RWPE1 (cell line): Measurements from ENCODE around the gene RC3H2.
"Not testable (repeated sequence)": the region's sequence is repeated elsewhere in the genome, so short reads cannot be mapped to it uniquely, and the experiment has no call there.

ENCODE experiments used
- CTCF ChIA-PET: fragments of 350-600 bp; sonication (Branson Sonifier 250); formaldehyde crosslinking; extraction: SDS; loops from one replicate; lab custom pipeline; 2021; lab: Yijun Ruan, JAX
- POLR2A ChIA-PET: fragments of 400-600 bp; formaldehyde crosslinking; extraction: SDS; loops from one replicate; lab custom pipeline; 2020; ENCODE audit warnings: antibody characterized with exemption; ENCODE audit not compliant: low non-redundant PET; lab: Yijun Ruan, JAX
- DNase-seq: peaks from one replicate; pipeline ENCODE4 v3.0.0; 2012; ENCODE audit warnings: low spot score
- H3K27ac ChIP-seq: fragments of 450-650 bp; 2 replicates; pipeline ENCODE4 v1.5.1; 2017
- CTCF ChIP-seq: fragments of 450-650 bp; conservative IDR thresholded peaks from 2 replicates; pipeline ENCODE4 v1.5.1; 2017; ENCODE audit warnings: low read depth, mild to moderate bottlenecking

RC3H2 gene

GRCh38 chr9:122814545-122814944, 90.6 kb downstream of the RC3H2 start:
- TF ChIP-seq CTCF = no peak
- no peak for DNase-seq
- ChIA-PET CTCF (interaction anchor here (1.0 kb wide), 1 partner anchor 316 kb away, joined by 3 read pairs; no protein-coding TSS in a partner anchor), POLR2A (no interaction called here)
- no peak overlapping the region for H3K27ac ChIP-seq

DNA sequence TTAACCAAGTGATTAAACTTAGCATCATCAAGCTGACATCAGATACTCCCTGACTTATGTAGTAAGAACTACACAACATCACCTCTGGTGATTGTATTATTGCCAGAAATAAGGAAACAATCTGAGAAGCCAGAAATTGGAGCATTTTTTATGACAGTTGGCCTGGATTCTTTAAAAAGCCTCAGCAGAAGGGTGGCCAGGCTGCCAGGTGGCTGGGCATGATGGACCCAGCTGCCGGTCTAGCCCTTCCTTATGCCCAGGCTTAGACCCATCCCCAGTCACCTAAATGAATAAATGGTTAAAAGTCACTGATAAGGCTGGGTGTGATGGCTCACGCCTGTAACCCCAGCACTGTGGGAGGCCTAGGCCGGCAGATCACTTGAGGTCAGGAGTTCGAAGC, 92.4 kb downstream of the RC3H2 start:
- TF ChIP-seq CTCF = no peak
- POLR2A ChIA-PET = no interaction called here
- DNase-seq = no peak
- no peak overlapping the region for H3K27ac ChIP-seq
- CTCF ChIA-PET = interaction anchor here (0.7 to 1.7 kb wide), 3 partner anchors 314 to 725 kb away, joined by 5 to 8 read pairs (median 7); no protein-coding TSS in a partner anchor

DNA sequence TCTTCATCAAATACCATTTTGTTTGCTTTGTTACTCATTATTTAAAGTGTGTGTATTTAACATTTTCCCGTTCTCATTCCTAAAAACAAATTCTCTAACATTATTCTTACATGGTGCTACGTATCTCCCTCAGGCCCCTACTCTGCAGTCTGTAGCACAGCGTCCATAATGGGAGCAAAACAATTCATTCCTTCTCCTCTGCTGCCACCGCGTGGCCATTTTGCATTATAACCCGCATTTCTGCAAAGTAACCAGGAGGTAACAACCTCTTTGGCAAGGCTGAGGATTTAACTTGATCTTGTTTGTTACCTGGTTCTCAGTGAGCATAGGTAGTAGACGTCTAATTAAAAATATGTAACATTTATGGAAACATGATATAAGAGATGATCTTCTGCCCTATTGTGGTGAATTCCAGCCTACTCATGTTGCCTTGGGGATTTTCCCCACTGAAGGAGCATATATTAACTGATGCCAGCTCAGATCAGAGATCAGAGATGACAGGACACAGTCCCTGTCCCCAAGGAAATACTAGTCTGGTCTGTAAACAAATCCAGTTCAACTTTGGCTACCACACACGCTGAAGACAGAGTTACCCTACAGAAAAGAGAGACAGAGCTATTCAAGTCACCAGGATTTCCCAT, 94.7 kb downstream of the RC3H2 start:
- ChIA-PET POLR2A (no interaction called here), CTCF (interaction anchor here (0.6 to 2.4 kb wide), 7 partner anchors 178 to 715 kb away, joined by 3 to 21 read pairs (median 4); no protein-coding TSS in a partner anchor)
- peak; percentile 89 for TF ChIP-seq CTCF
- peak; percentile 89 for DNase-seq
- H3K27ac ChIP-seq = no peak overlapping the region

- CTCF ChIA-PET = interaction anchor here (0.6 to 2.4 kb wide), 4 partner anchors 310 to 683 kb away, joined by 3 to 21 read pairs (median 7); no protein-coding TSS in a partner anchor
- POLR2A ChIA-PET, DNase-seq, H3K27ac ChIP-seq: not testable (repeated sequence)
These were observed 95.9 kb downstream of the RC3H2 start for GRCh38 chr9:122809261-122809660.

GRCh38 chr9:122808141-122808540, 97.0 kb downstream of the RC3H2 start:
- no peak for TF ChIP-seq CTCF
- POLR2A ChIA-PET = no interaction called here
- no peak for DNase-seq
- CTCF ChIA-PET = interaction anchor here (0.6 to 1.5 kb wide), 3 partner anchors 18 to 344 kb away, joined by 3 to 5 read pairs (median 4); no protein-coding TSS in a partner anchor
- no peak overlapping the region for H3K27ac ChIP-seq

DNA sequence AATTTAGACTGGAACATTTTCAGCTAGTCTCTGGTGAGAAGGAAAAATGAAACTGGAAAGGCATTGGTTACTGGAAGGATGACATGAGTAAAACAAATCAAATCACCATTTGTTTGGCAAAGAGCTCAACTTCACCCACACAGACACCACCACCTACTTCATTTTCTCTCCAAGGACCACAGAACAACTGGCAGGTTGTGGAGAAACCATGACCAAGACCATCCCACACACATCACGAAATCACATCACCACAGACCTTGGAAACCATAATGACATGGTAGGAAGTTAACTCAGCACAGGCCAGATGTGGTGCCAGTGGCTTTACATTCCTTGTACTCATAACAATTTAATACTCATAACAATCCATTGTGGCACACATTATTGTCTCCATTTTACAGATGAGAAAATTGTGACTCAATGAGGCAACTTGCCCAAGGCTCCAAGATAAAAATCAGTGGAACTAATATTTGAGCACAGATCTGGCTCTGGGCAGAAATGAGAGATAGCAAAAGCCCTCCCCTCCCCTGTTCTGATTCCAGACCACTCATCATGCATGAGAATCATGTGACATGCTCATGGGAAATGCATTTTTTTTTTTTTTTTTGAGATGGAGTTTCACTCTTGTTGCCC, 97.8 kb downstream of the RC3H2 start:
- ChIA-PET POLR2A (no interaction called here), CTCF (interaction anchor here (1.0 to 1.5 kb wide), 3 partner anchors 309 to 708 kb away, joined by 3 to 5 read pairs (median 3); no protein-coding TSS in a partner anchor)
- no peak overlapping the region for H3K27ac ChIP-seq
- no peak for TF ChIP-seq CTCF
- no peak for DNase-seq
